Uterus (tissue), 4 donors: ENCODE results near the gene GMDS. TPM values are rescaled to one million over a fixed set of nuclear protein-coding genes. Genes with fewer than 3 reads are reported as not detected.

ENCODE experiments used
- DNase-seq, 2 donors: peaks; one replicate each; pipeline ENCODE4 v3.0.0-alpha.2; 2019 to 2020
- H3K27ac ChIP-seq, 2 donors: fragments of 200-600 bp; sonication (generic); 1 replicate in 1 of 2; 2 replicates in 1 of 2; pipeline ENCODE4 v1.5.1; 2016 to 2018
- H3K27me3 ChIP-seq, 2 donors: fragments of 200-600 bp; sonication (generic); one replicate each; pipeline ENCODE4 v1.5.1; 2018 to 2019; ENCODE audit warnings: control low read depth in 1 of 2
- H3K36me3 ChIP-seq, 2 donors: fragments of 200-600 bp; sonication (generic); one replicate each; pipeline ENCODE4 v1.5.1; 2019; ENCODE audit warnings: control low read depth in 1 of 2
- H3K4me1 ChIP-seq, 2 donors: fragments of 200-600 bp; sonication (generic); one replicate each; pipeline ENCODE4 v1.5.1; 2018 to 2019; ENCODE audit warnings: control low read depth in 1 of 2
- H3K4me3 ChIP-seq, 2 donors: fragments of 200-600 bp; sonication (generic); 1 replicate in 1 of 2; 2 replicates in 1 of 2; pipeline ENCODE4 v1.5.1; 2018 to 2019; ENCODE audit warnings: mild to moderate bottlenecking in 1 of 2
- H3K9me3 ChIP-seq, 2 donors: fragments of 200-600 bp; sonication (generic); one replicate each; pipeline ENCODE4 v1.5.1; 2019; ENCODE audit warnings: control low read depth in 1 of 2
- POLR2A ChIP-seq, 2 donors: fragments of 450-650 bp; IDR thresholded peaks; one replicate each; pipeline ENCODE4 v1.6.1; 2016; ENCODE audit warnings: antibody characterized with exemption in 2 of 2, mild to moderate bottlenecking in 1 of 2, moderate library complexity in 1 of 2
- intact Hi-C: fragments of 100-400 bp; cut with DNase I; formaldehyde crosslinking; loops from one replicate; pipeline ENCODE4 v1.15.1; 2023; ENCODE audit warnings: low total_unique reads
- total RNA-seq, 4 donors: library from RNA; depleted of rRNA in 3 of 4; stranded (reverse); fragments of >200 nt in 3 of 4; gene quantifications; one replicate each; pipeline versions ENCODE4 v1.1.0 to v1.2.4, GENCODE V29; 2014 to 2023
- TF ChIP-seq, protein P1 (sequence below), 4 experiments: fragments of 200-600 bp in 2 of 4; fragments of 450-650 bp in 2 of 4; sonication (generic) in 2 of 4; IDR thresholded peaks; one replicate each; pipeline ENCODE4 v1.5.1; 2016 to 2019; ENCODE audit warnings: antibody characterized with exemption in 4 of 4, mild to moderate bottlenecking in 2 of 4, moderate library complexity in 1 of 4
- donor health status: DM: yes; HTN: yes; CAD: no.

Gene GMDS
- total RNA-seq, 4 donors from 2014 or later = 5.3 to 17.4 (median 12.9) TPM

DNA sequence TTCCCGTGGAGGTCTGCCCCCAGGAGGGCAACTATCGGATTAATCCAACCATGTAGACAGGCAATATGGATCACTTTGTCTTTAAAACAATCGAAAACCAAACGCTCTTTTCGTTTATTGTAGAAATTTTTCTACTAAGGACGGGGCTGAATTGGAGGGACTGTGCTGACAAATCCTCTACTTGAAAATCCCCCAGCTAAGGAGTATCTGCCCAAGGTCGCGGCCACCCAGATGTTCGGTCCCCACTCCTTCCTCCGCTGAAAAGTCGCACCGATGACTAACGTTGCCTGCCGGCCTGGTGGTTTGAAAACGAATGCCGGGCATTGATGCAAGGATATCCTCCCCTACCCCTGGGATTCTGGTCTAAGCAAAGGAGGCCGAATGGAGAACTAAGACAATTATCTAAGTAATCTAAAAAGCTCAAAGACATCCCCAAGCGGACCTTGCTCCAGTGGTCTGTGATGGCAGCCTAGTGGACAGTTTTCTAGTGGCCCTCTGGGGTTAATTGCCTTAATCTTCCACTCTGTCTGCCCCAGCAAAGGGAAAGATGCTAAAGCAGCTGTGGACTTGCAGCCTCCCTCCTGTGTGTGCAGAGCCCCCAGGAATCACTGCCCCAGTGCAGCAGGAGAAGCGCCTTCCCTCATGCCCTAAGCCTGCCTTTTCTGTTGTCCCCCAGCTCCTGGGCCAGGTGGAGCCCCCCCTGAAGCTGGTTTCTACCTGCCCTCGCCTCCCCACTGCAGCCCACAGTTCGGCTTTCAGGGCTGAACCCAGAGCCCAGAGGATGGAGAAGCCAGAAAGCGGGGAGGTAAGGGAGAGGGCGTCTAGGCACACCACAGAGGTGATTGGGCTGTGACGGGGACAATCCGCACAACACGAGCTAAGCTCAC lies 639.3 kb downstream of the GMDS start:
- peaks cover 32 to 37% of the 10 kb centered on the region in 2 donors for H3K27me3 ChIP-seq
- H3K36me3 ChIP-seq = no peaks in the 10 kb centered on the region
- H3K4me1 ChIP-seq = peaks cover 0 to 11% of the 10 kb centered on the region in 2 donors
- intact Hi-C loops = loop anchor here (5.0 kb wide), 1 partner anchor 746 kb away; no protein-coding TSS in a partner anchor
- H3K27ac ChIP-seq = no peak overlapping the region
- TF ChIP-seq, protein P1, sequence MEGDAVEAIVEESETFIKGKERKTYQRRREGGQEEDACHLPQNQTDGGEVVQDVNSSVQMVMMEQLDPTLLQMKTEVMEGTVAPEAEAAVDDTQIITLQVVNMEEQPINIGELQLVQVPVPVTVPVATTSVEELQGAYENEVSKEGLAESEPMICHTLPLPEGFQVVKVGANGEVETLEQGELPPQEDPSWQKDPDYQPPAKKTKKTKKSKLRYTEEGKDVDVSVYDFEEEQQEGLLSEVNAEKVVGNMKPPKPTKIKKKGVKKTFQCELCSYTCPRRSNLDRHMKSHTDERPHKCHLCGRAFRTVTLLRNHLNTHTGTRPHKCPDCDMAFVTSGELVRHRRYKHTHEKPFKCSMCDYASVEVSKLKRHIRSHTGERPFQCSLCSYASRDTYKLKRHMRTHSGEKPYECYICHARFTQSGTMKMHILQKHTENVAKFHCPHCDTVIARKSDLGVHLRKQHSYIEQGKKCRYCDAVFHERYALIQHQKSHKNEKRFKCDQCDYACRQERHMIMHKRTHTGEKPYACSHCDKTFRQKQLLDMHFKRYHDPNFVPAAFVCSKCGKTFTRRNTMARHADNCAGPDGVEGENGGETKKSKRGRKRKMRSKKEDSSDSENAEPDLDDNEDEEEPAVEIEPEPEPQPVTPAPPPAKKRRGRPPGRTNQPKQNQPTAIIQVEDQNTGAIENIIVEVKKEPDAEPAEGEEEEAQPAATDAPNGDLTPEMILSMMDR (IDR thresholded peaks at IDR 0.05) = no peak
- TF ChIP-seq POLR2A (IDR thresholded peaks at IDR 0.05) = no peak
- H3K4me3 ChIP-seq = no peak overlapping the region
- DNase-seq = no peak
- no peaks in the 10 kb centered on the region for H3K9me3 ChIP-seq

DNA sequence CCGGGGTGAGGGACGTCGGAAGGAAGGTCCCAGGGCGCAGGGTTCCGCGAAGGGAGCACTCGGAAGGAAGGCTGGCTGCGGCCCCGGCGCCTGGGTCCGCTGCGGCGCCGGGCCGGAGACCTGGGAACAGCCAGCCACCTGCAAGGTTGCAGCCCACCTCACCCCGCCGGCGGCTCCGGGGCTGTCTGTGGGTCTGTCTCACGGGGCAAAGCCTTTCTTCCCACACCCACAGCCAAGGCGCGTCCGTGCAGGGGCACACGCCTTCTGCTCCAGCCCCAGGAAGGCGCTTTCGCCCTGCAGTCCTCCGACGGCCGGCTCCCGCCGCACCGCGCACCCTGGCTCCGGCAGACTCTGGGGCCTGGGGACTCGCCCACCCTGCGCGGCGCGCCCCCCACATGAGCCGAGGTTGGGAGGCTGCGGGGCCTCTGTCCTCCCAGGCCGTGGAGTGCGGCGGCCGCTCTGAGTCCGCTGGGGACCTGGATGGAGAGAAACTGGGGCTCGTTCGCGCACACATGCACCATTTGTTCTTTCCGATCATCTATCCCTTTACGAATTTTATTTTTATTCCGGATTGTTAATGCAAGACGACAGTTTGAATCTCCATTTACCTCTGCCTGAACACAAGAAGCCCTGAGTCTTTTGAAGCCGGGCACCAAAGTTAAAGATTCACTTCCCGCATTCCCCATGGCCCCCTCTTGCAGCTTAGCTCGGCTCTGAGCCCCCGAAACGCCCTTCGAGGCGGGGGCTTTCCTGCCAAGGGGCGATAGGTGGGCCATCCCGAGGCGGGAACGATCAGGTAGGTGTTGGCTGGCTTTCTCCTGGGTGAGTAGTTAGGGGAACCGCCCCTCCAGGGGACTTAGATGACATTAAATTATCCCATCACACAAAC lies 640.2 kb downstream of the GMDS start:
- no peak for TF ChIP-seq POLR2A (IDR thresholded peaks at IDR 0.05)
- TF ChIP-seq, protein P1 (IDR thresholded peaks at IDR 0.05) = no peak
- Histone ChIP-seq H3K27ac (no peak overlapping the region), H3K27me3 (peaks cover 32 to 37% of the 10 kb centered on the region in 2 donors), H3K9me3 (no peaks in the 10 kb centered on the region), H3K4me3 (no peak overlapping the region), H3K36me3 (no peaks in the 10 kb centered on the region), H3K4me1 (peaks cover 0 to 11% of the 10 kb centered on the region in 2 donors)
- DNase-seq = no peak
- intact Hi-C loops = loop anchor here (5.0 kb wide), 1 partner anchor 747 kb away; no protein-coding TSS in a partner anchor

DNA sequence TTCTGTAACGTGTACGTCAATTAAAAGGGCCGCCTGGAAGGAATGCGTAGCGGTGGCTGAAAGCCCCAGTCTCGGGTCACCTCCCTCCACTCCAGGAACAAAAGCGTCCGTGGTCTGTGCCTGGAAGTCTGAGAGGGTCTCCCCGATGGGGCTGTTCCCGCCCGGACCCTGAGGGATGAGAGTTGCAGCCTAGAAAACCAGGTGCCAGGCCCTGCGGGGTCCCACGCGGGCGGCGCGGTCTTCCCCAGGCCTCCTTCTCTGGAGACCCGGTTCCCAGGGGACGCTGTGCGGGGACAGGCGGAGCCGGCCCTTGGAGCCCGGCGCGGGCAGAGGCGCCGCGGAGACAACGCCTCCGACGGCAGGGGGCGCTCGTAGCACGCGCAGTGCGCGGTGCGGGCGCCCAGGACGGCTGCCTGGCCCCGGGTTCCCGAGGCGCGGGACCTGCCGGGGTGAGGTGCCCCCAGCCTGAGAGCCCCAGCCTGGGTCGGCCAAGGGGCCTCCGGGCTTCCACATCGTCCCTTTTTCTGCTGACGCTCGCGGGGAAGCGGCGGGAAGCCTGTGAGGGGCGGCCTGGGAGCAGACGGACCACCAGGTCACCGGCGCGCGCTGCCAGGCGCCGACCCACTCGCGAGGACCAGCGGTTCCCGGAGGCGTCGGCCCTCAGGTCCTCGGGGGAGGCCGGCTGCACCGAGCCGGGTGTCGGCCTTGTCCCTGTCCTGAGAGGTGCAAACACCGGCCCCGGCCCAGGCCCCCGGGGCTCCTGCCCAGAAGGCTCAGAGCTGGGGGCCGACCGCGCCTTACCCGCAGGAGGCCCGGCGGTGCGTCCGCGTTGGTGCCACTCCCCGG lies 641.0 kb downstream of the GMDS start:
- intact Hi-C loops = loop anchor here (5.0 kb wide), 3 partner anchors 593 to 1028 kb away; no protein-coding TSS in a partner anchor
- H3K4me1 ChIP-seq = peaks cover 0 to 11% of the 10 kb centered on the region in 2 donors
- H3K27me3 ChIP-seq = peaks cover 32 to 37% of the 10 kb centered on the region in 2 donors
- DNase-seq = peak in 1 of 2 donors; percentile 58
- no peaks in the 10 kb centered on the region for H3K36me3 ChIP-seq
- H3K4me3 ChIP-seq = peak overlapping the region in 1 of 2 donors; percentile 19
- H3K9me3 ChIP-seq = no peaks in the 10 kb centered on the region
- TF ChIP-seq, protein P1 (IDR thresholded peaks at IDR 0.05) = peak; percentile 85 to 93 (median 92)
- peak in 1 of 2 donors; percentile 12 for TF ChIP-seq POLR2A (IDR thresholded peaks at IDR 0.05)
- no peak overlapping the region for H3K27ac ChIP-seq

DNA sequence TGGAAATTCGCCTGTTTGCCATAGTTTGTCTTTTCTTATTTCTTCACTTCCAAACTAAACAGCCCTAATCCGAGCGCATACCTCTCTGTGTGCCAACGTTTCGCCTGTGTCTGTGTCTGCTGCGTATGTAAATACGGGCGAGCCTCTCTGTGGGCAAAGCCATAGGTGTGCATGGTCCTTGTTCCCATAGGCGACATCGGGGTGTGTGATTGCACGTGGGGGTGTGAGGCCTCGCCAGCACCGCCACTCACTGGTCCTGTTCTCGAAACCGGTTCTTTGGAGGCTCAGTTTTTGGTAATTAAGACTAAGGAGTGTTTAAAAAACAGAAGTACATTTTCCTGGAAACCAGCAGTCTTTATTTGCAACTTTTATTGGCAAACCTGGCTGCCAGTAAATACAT lies 641.7 kb downstream of the GMDS start:
- Histone ChIP-seq H3K4me1 (peaks cover 0 to 6% of the 10 kb centered on the region in 2 donors), H3K27me3 (peaks cover 32 to 37% of the 10 kb centered on the region in 2 donors)
- TF ChIP-seq POLR2A (IDR thresholded peaks at IDR 0.05) = no peak
- TF ChIP-seq, protein P1 (IDR thresholded peaks at IDR 0.05) = no peak

More for the DNA sequence above, 641.7 kb downstream of the GMDS start:
- H3K9me3 ChIP-seq = no peaks in the 10 kb centered on the region
- DNase-seq = no peak
- H3K27ac ChIP-seq = no peak overlapping the region
- no peaks in the 10 kb centered on the region for H3K36me3 ChIP-seq
- no peak overlapping the region for H3K4me3 ChIP-seq
- intact Hi-C loops = loop anchor here (5.0 kb wide), 2 partner anchors 594 to 1029 kb away; no protein-coding TSS in a partner anchor
